Cardiac fibroblast (primary cell): ENCODE results near the gene OCIAD2.
"Not testable (repeated sequence)": the region's sequence is repeated elsewhere in the genome, so short reads cannot be mapped to it uniquely, and the experiment has no call there.

ENCODE experiments used
- DNase-seq, 2 donors: peaks; one replicate each; pipeline versions ENCODE4 v3.0.0 to v3.0.0-alpha.2; 2010; ENCODE audit warnings: low read depth in 2 of 2
- H3K4me3 ChIP-seq, 2 donors: replicated peaks in 1 of 2; 1 replicate in 1 of 2; 2 replicates in 1 of 2; pipeline ENCODE4 v1.5.1; 2011; ENCODE audit warnings: low read depth in 2 of 2, low read length in 2 of 2, mild to moderate bottlenecking in 2 of 2, moderate library complexity in 1 of 2
- TF ChIP-seq, protein P1 (sequence below): IDR thresholded peaks from one replicate; pipeline ENCODE4 v1.5.1; 2011; ENCODE audit warnings: low read depth, mild to moderate bottlenecking, low read length, inconsistent platforms

OCIAD2 gene

DNA sequence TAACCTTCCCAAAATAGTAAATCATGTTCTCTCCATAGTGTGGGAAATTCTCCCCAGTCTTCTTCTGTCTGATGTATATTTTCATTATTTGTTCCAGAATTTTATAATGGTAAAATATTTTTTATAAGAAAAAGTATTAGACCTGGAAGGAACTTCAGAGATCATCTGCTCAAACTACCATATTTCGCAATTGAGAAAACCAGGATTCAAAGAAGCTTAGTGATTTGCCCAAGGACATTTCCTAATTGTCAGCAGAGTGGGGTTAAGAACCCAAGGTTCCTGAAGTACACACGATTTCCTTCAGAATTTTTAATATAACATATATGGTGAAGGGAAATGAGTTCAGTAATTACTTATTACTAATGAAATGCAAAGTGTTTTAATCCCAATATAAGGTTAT, 51.6 kb downstream of the OCIAD2 start:
- no peak overlapping the region for H3K4me3 ChIP-seq
- TF ChIP-seq, protein P1, sequence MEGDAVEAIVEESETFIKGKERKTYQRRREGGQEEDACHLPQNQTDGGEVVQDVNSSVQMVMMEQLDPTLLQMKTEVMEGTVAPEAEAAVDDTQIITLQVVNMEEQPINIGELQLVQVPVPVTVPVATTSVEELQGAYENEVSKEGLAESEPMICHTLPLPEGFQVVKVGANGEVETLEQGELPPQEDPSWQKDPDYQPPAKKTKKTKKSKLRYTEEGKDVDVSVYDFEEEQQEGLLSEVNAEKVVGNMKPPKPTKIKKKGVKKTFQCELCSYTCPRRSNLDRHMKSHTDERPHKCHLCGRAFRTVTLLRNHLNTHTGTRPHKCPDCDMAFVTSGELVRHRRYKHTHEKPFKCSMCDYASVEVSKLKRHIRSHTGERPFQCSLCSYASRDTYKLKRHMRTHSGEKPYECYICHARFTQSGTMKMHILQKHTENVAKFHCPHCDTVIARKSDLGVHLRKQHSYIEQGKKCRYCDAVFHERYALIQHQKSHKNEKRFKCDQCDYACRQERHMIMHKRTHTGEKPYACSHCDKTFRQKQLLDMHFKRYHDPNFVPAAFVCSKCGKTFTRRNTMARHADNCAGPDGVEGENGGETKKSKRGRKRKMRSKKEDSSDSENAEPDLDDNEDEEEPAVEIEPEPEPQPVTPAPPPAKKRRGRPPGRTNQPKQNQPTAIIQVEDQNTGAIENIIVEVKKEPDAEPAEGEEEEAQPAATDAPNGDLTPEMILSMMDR: no peak
- peak; percentile 10 to 12 for DNase-seq

DNA sequence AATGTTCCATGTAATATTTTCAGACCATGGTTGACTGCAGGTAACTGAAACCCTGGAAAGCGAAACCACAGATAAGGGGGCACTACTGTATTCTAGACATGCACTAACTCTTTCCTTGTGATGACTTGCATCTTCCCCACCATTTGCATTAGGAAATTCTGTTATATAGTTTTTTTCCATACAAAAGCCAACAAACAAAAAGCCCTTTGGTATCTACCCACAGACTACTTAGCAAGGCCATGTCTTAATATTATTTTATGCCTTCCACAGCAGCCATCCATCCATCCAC, 52.2 kb downstream of the OCIAD2 start:
- H3K4me3 ChIP-seq: no peak overlapping the region
- TF ChIP-seq, protein P1: no peak
- no peak for DNase-seq

DNA sequence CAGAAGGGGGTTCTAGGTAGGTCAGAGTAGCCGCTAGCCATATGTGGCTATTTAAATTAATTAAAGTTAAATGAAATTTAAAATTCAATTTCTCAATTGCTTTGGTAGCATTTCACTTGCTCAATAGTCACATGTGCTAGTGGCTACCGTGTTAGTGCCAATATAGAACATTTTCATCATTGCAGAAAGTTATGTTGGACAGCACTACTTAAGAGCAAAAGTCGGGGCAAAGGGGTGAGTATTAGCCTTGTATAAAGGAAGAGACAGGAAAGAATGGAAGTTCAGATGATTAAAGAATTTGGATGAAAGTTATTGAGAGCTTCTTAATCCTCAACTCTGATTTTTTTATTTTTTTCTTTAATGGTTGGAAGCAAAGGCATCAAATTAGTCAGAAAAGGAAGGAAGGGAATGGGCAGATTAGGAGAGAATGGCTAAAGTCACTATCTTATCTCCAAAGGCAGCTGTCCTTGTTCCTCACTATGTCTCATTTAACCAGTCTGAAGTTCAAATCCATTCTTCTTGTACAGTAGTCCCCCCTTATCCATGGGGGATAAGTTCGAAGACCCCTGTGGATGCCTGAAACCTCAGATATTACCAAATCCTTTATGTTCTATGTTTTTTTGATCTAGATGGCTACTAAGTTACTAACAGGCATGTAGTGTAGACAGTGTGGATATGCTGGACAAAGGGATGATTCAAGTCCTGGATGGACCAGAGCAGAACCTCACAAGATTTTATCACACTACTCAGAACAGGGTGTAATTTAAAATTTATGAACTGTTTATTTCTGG, 52.8 kb downstream of the OCIAD2 start:
- H3K4me3 ChIP-seq: no peak overlapping the region
- TF ChIP-seq, protein P1: no peak
- no peak for DNase-seq

DNA sequence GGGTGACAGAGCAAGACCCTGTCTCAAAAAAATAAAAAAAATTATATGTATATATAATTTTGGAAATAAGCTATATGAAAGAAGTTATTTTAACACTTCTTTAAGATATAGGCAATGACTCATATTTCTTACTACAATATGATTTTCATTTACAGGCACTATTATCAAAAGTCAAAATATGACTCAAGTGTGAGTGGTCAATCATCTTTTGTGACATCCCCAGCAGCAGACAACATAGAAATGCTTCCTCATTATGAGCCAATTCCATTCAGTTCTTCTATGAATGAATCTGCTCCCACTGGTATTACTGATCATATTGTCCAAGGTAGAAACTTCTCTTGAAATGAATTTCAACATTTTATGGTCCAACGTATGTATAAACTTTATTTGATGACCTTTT, 54.9 kb downstream of the OCIAD2 start:
- DNase-seq: no peak
- TF ChIP-seq, protein P1: no peak

DNA sequence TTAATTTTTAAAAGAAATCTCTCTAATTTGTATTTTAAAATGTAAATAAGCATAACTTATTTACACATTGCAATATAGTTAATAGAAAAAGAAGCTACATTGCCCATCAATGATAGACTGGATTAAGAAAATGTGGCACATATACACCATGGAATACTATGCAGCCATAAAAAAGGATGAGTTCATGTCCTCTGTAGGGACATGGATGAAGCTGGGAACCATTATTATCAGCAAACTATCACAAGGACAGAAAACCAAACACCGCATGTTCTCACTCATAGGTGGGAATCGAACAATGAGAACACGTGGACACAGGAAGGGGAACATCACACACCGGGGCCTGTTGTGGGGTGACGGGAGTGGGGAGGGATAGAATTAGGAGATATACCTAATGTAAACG, 57.8 kb downstream of the OCIAD2 start:
- not testable (repeated sequence) for H3K4me3 ChIP-seq, DNase-seq

More for the DNA sequence above, 54.9 kb downstream of the OCIAD2 start:
- no peak overlapping the region for H3K4me3 ChIP-seq

DNA sequence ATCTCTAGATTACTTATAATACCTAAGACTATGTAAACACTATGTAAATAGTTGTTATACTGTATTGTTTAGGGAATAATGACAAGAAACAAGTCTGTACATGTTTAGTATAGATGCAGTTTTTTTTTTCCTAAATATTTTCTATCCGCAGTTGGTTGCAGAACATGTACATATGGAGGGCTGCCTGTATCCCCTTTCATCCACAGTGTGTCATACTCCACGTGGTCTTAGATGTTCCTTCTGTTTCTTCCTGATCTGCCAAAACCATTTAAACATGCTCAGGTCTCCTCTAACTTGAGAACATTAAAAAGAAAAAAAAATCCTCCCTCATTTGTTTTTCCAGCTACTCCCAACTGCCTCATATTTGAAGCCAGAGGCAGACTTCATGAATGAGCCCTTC, 61.7 kb downstream of the OCIAD2 start:
- DNase-seq: no peak
- H3K4me3 ChIP-seq: no peak overlapping the region
- TF ChIP-seq, protein P1: no peak

DNA sequence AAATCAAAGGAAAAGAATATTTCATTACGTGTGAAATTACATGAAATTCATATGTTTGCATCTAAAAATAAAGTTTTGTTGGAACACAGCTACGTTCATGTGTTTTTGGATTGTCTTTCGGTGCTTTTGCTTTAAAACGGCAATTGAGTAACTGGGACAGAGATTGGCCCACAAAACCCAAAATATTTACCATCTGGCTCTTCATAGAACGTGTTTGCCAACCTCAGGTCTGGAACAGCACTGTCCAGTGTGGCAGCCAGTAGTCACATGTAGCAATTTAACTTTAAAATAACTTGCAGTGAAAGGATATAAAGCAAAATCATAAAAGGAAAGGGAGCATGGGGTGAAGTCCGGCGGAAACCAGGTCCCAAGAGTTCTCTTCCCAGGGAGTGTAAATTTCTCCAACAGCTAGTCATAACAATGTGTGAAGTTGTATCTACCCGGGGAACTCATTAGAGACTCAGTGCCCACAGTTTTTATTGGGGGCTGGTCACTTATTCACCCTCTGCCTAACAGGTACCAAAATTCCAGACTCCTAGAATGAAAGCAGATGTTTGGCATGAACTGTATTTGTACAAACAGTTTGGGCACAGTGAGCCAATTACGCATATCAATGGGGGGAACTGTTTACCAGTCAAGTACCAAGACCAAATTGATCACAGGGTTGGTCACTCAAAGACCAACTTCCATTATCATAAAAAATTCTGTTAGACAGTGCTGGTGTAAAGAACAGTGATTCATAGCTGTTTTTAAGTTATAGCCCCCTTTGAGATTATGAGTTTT, 65.3 kb downstream of the OCIAD2 start:
- no peak for DNase-seq
- TF ChIP-seq, protein P1: no peak

More for the DNA sequence above, 65.3 kb downstream of the OCIAD2 start:
- no peak overlapping the region for H3K4me3 ChIP-seq
